ENCODE data around the gene OLA1. TPM values are rescaled to one million over a fixed set of nuclear protein-coding genes. Genes with fewer than 3 reads are reported as not detected.

Gene OLA1
- total and polyA plus RNA-seq, 2 of the 13 experiments (the other 11 are each of a cell fraction or from before 2014, with no cell fraction given) = 153 to 241 TPM

DNA sequence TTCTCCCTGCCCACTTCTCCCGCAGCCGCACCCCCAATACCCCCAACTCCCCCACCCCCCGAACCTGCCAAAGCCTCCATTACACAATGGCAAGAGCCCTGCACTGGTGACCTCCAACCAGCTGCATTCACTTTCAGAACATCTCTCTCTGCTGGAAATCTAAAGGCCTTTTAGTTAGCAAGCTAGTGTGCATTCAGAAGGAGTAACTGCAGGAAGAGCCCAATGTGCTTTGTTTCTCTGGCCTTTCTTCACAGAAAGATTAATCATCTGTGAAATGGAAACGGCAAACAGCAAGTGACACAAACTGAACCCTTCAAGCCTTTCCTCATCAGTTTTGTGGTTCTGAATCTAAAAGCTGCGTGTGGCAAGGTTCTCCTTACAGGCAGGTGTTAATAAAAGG, 124.2 kb downstream of the OLA1 start:
- TF ChIP-seq, protein P1, sequence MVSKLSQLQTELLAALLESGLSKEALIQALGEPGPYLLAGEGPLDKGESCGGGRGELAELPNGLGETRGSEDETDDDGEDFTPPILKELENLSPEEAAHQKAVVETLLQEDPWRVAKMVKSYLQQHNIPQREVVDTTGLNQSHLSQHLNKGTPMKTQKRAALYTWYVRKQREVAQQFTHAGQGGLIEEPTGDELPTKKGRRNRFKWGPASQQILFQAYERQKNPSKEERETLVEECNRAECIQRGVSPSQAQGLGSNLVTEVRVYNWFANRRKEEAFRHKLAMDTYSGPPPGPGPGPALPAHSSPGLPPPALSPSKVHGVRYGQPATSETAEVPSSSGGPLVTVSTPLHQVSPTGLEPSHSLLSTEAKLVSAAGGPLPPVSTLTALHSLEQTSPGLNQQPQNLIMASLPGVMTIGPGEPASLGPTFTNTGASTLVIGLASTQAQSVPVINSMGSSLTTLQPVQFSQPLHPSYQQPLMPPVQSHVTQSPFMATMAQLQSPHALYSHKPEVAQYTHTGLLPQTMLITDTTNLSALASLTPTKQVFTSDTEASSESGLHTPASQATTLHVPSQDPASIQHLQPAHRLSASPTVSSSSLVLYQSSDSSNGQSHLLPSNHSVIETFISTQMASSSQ (IDR thresholded peaks at IDR 0.05; ENCODE audit: low read depth) = no peak
- TF ChIP-seq, protein P1 (CRISPR knock-in tag; IDR thresholded peaks at IDR 0.05; ENCODE audit: borderline replicate concordance) = no peak
- Histone ChIP-seq H3K4me1 (ENCODE audit: insufficient read depth, low read length) (no peaks in the 10 kb centered on the region), H2AFZ (ENCODE audit: low read length) (no peak overlapping the region), H3K4me2 (ENCODE audit: low read depth, low read length) (no peak overlapping the region), H3K9me3 (ENCODE audit: low read length) (no peaks in the 10 kb centered on the region), H3K9ac (ENCODE audit: insufficient read depth, low read depth, low read length) (no peak overlapping the region), H3K79me2 (ENCODE audit: insufficient read depth, low read length) (no peaks in the 10 kb centered on the region), H3K4me3 (replicated peaks in 1 of 3; ENCODE audit: insufficient read depth in 1 of 3, low read depth in 2 of 3, low read length in 3 of 3) (no peak overlapping the region), H3K27me3 (ENCODE audit: control insufficient read depth in 1 of 2, insufficient read depth in 2 of 2, low read length in 2 of 2) (no peaks in the 10 kb centered on the region), H3K36me3 (replicated peaks in 1 of 2; ENCODE audit: control insufficient read depth in 1 of 2, insufficient read depth in 2 of 2, low read length in 2 of 2) (peaks cover 2 to 9% of the 10 kb centered on the region in 2 experiments; a peak in 3 of 5 replicates), H3K27ac (ENCODE audit: extremely low read length, insufficient read depth, low read length) (no peak overlapping the region), H4K20me1 (ENCODE audit: insufficient read depth, low read length) (no peaks in the 10 kb centered on the region; the same call in 1 of the 2 replicates)
- no TSS peak for BruUV-seq (replicated peaks)
- no peak for FAIRE-seq
- ChIA-PET POLR2A (no interaction called here), CTCF (ENCODE audit: low intra/inter-chr PET ratio, low total read pairs) (no interaction called here)
- intact Hi-C loops (cut with micrococcal nuclease; ENCODE audit: unreplicated experiment) (no loop called here), in situ Hi-C loops (cut with HindIII; ENCODE audit: extremely low pct_ligation_motif_present, low pct_unique_long_range_greater_than_20kb) (no loop called here)
- no peak for ATAC-seq
- WGBS (ENCODE audit: low lambda C conversion rate) = 98% methylated on average over 5 of the region's 5 CpGs
- no peak for DNase-seq (ENCODE audit: low spot score)

DNA sequence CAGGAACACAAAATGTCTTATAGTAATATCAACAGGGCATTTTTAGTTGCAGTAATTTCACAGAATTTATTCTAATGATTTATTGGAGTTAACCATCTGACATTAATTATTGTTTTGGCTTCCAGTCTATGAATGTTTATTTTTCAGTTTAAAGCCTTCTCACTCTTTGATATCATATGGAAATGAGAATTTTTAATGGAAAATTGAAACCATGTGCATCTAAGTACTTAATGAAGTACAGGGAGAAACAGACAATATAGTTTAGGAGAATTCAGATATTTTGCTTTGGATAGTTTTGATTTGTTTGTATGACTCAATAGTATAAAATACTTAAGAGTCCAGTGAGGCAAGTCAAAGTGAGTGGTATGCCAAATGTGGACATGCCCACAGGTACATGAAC, 126.1 kb downstream of the OLA1 start:
- no peak for ATAC-seq
- Histone ChIP-seq H3K4me1 (ENCODE audit: insufficient read depth, low read length) (peaks cover 9% of the 10 kb centered on the region; the same call in 1 of the 2 replicates), H3K27me3 (ENCODE audit: control insufficient read depth in 1 of 2, insufficient read depth in 2 of 2, low read length in 2 of 2) (no peaks in the 10 kb centered on the region), H2AFZ (ENCODE audit: low read length) (no peak overlapping the region), H3K9ac (ENCODE audit: insufficient read depth, low read depth, low read length) (no peak overlapping the region), H4K20me1 (ENCODE audit: insufficient read depth, low read length) (no peaks in the 10 kb centered on the region), H3K36me3 (replicated peaks in 1 of 2; ENCODE audit: control insufficient read depth in 1 of 2, insufficient read depth in 2 of 2, low read length in 2 of 2) (peaks cover 2 to 7% of the 10 kb centered on the region in 2 experiments; a peak in 4 of 5 replicates), H3K27ac (ENCODE audit: extremely low read length, insufficient read depth, low read length) (no peak overlapping the region), H3K79me2 (ENCODE audit: insufficient read depth, low read length) (no peaks in the 10 kb centered on the region), H3K9me3 (ENCODE audit: low read length) (no peaks in the 10 kb centered on the region), H3K4me2 (ENCODE audit: low read depth, low read length) (no peak overlapping the region), H3K4me3 (replicated peaks in 1 of 3; ENCODE audit: insufficient read depth in 1 of 3, low read depth in 2 of 3, low read length in 3 of 3) (no peak overlapping the region)
- ChIA-PET CTCF (ENCODE audit: low intra/inter-chr PET ratio, low total read pairs) (no interaction called here), POLR2A (no interaction called here)
- no peak for DNase-seq (ENCODE audit: low spot score)
- no peak for FAIRE-seq
- in situ Hi-C loops (cut with HindIII; ENCODE audit: extremely low pct_ligation_motif_present, low pct_unique_long_range_greater_than_20kb) = no loop called here
- intact Hi-C loops (cut with micrococcal nuclease; ENCODE audit: unreplicated experiment) = no loop called here
- BruUV-seq (replicated peaks) = no TSS peak
- TF ChIP-seq NFE2 (CRISPR knock-in tag; IDR thresholded peaks at IDR 0.05) (no peak), TFAP4 (IDR thresholded peaks at IDR 0.05; ENCODE audit: borderline replicate concordance, low read depth) (no peak), STAT6 (CRISPR knock-in tag; IDR thresholded peaks at IDR 0.05; ENCODE audit: borderline replicate concordance) (no peak), ZNF589 (CRISPR knock-in tag; conservative IDR thresholded peaks at IDR 0.05) (no peak), TMF1 (CRISPR knock-in tag; IDR thresholded peaks at IDR 0.05; ENCODE audit: low read depth) (no peak), ZNF781 (CRISPR knock-in tag; IDR thresholded peaks at IDR 0.05; ENCODE audit: borderline replicate concordance, not compliant biosample characterization) (no peak), ZFX (CRISPR knock-in tag; IDR thresholded peaks at IDR 0.05; ENCODE audit: low read depth) (no peak), SUZ12 (IDR thresholded peaks at IDR 0.05; ENCODE audit: low read depth, low read length) (no peak), RARG (CRISPR knock-in tag; IDR thresholded peaks at IDR 0.05; ENCODE audit: low read depth) (no peak)

Measured in HepG2 (cell line).